LoVo (cell line): Measurements from ENCODE around the gene HDAC4.

Experiments used
- DNase-seq: peaks from one replicate; pipeline ENCODE4 v3.0.0-alpha.2; 2016; ENCODE audit warnings: low spot score

HDAC4 gene

DNA sequence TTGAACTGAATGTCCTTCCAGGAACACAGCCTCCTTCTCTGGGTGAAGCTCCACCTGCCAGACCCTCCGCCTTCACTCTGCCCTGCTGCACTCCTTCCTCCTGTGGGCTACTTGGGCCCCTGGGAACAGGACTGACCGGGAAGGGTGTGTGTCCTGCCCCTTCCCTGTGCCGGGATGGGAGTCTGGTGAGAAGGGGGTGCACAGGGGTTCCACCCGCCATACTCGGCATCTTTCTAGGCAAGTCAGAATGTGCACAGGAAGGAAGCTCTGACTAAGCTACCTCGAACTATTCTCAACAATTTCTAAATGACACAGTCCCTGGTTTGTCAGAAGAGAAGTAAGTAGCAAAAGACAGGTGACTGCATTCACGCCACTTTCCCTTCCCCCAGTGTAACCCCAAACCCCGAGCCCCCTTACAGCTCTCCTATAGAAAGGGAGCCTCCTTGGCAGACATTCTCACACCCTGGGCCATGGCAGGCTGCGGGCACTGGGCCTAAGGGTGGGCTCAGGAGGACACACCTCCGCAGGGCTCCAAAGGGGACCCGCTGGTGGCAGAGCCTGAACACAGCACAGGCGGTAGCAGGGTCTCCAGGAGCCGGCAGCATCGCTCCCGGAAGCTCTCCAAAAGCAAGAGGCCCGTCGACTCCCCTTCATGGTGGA lies 184.1 kb downstream of the HDAC4 start:
- DNase-seq = no peak

DNA sequence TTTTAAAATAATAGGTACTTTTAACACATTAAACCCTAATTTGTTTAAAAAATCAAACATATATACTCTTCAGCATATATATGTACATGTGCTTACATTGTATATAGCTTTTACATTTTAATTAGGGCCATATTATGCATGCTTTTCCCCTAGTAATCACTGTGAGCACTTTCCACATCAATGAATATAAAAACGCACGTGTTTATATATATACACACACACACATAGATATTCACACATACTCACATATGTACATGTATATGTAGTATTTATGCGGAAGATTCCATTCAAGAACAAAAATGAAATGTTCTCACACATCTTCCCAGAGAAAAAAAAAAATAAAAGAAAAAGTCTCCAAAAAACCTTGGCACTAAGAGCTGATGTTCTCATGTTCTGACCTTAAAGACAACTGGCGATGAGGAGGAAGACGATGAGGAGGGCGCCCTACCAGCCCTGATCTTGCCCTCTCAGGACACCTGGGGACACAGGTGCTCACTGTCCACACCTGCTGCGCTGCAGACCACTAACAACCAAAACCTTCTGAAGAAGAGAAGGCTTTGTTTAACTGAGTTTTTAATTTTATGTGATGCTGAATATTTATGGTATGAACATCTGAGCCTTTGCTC lies 184.7 kb downstream of the HDAC4 start:
- no peak for DNase-seq

GRCh38 chr2:239215136-239215925 lies 185.5 kb downstream of the HDAC4 start:
- no peak for DNase-seq

- DNase-seq = no peak
Observed at GRCh38 chr2:239214725-239215124, 186.1 kb downstream of the HDAC4 start.

DNA sequence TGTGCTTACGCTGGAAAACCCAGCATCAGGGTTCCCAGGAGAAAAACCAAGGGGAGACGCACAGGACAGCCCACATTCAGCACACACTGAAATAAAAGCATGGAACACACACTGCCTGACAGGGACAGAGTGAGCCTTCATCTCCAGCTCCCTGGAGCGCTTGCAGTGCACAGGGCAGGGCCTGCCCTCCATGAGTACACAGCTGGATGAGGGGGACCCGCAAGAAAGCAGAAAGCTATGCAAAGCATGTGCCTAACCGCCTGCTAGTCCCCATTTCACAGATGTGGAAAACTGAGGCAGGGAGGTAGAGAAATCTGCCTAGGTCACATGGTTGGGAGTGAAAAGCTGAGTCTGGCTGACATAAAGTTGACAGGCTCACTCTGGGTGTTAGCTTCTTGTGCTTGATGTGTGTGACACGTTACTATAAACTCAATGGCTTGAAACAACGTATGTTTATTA lies 187.1 kb downstream of the HDAC4 start:
- no peak for DNase-seq

DNA sequence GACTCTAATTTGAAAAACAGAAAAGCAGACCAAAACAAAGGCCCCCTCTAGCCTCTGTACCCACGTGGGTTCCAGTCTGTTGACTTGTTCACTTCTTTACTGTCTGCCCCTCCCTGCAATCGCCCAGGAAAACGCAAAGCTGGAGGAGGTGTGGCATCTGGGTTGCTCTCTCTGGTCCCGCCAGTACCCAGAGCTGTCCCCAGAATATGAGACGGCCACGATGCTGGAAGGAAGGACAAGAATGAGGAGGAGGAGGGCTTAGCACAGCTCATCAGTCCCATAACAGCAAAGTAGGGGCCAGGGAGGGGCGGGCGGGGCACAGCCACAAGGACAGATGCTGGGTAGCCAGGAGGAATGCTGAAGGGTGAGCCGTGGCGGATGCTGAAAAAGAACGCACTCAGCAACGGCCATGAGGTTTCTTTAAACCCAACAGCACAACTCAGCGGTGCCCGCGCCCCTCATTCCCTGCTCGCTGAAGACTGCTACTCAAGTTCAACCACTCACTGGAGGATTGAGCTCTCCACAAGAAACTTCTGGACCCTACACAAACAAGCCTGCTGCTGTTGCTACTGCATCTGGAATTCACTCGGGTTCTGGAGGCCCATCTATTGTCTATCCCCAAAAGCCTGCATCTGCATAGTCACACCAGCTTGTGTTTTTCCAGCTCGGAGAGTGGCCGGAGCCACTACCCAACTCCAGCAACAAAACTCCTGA lies 187.7 kb downstream of the HDAC4 start:
- DNase-seq = no peak

DNA sequence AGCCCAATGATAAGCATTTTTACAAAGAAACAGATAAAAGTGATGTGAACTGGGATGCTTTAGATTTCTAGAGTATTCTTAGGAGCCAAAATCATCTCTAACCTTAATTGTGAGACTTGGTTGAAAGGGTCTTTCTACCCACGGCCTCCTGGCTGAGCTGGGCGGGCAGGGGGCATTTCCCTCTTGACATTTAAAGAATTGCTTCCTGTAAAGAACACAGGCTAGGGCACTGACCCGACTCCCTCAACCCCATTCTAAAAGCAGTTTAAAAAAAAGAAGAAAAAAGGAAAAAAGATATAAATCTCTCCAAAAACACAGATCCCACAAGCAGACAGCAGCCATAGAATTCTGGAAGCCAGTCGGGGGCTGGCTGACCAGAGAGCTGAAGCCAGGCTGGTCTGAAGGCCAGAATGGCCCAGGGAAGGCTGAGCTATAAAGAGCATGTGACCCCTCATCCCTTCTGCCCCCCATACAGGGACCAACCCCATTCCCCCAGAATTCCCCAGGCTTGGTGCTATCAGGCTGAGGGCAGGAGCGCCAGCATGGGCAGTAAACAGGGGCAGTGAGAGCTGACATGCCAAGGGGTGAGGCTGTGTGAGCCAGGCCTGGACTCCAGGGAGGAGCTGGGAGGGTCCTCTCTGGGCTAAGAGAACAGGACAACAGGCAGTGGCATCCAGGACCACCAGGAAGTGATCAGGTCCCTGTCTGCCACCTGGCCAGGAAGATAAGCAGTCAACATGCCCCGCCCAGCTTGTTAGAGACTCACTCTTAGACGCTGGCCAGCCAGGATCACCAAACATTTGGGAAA lies 188.5 kb downstream of the HDAC4 start:
- DNase-seq = no peak

DNA sequence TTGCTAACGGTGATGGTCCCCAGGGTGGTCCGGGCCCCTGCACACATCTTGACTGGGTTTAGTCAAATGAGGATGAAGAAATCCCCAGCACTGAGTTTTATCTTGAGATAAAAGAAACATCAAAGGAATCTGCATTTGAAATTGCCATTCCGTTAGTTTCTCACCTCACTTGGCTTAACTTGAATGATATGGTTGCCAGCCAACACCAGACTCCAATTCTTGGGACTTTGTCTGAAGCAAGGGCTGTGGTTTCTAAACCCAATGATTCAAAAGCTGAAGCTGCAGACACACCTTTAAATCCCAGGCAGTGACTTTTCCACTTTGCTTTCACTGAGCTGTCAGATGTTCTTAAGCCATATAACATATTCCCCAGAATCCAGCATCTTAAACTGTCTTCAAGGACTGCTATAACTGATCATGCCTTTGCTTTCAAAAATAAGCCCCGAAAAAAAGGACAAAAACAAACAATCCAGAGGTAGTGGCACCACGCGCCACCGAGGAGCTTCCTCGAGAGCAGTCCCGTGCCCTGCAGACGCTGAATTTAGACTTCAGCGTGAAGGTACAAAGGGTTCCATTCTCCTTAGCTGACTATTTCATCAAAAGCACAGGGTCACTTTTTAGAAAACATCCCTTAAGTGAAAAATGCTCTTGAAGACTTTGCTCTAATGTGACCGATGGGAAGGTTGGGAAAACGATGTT lies 189.3 kb downstream of the HDAC4 start:
- no peak for DNase-seq

- no peak for DNase-seq
Observed at GRCh38 chr2:239209783-239210182, 191.0 kb downstream of the HDAC4 start.

GRCh38 chr2:239208465-239209180 lies 192.2 kb downstream of the HDAC4 start:
- no peak for DNase-seq

- DNase-seq = no peak
Observed at GRCh38 chr2:239206851-239207250, 194.0 kb downstream of the HDAC4 start.

DNA sequence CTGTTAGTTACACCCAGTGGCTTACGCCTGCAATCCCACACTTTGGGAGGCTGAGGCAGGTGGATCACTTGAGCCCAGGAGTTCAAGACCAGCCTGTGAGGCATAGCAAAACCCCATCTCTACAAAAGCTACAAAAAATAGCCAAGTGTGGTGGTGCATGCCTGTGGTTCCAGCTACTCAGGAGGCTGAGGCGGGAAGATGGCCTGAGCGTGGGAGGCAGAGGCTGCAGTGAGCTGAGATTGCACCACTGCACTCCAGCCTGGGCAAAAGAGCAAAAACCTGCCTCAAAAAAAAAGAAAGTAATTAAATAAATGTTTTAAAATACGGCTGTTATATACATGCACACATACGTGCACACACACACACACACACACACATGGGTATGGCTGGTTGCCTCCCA lies 194.8 kb downstream of the HDAC4 start:
- no peak for DNase-seq

DNA sequence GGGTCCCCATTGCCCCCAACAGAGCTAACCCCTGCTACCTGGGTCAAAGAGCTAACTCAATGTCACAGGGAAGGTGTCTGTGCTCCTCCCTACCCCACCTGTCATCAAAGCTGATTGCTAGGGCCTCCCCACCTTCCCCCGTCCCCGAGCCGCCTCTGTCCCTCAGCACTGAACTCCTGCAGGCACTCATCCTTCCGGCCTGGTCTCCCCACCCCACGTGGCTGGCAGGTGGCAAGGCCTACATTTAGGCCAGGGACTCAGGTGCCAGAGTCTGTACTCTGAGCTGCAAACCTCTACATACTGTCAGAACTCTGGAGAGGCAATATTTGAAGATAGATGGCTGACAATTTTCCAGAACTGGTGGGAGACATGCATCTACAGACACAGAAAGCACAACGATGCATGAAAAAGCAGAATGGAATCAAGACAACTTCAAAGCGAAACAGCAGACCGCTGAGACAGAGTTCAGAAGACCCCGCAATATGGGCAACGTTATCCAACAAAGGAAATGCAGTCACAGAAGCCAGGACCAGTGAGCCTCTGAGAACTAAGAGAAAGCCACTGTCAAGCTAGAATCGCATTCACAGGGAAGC lies 195.8 kb downstream of the HDAC4 start:
- DNase-seq = no peak

DNA sequence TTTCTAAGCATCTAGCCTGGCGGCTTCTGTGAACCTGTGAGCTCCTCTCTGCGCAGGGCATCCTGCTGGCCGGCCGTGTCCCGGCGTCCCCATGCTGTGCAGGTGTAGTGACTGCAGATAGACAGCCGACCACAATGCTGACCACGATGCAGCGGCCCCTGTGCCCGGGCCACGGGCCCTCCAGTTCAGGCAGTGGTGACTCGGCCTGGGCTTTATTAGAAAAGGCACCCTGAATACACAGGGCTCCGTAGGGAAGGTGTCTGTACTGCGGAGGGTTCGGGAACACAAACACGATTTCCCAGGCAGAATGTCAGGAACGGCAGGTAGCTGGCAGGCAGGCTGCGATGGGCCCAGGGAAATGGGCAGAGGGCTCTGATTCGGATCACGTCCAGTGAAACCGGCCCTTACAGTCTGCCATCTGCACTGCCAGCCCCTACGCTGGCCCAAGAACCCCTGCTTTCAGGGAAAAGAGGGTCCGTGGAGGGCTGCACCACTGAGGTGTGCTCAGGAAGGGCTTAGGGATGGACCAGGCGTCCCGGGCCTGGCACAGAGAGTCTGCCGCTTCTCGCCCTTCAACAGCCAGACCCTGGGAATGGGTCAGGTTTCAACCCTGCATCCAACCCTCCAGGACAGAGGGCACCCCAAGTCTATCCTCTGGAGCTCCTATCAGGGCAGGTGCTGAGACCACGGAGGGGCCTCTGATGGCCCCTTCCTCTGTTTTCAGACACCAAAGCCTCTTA lies 196.5 kb downstream of the HDAC4 start:
- no peak for DNase-seq

GRCh38 chr2:239203443-239204135 lies 197.2 kb downstream of the HDAC4 start:
- no peak for DNase-seq

GRCh38 chr2:239202836-239203235 lies 198.0 kb downstream of the HDAC4 start:
- DNase-seq = no peak

DNA sequence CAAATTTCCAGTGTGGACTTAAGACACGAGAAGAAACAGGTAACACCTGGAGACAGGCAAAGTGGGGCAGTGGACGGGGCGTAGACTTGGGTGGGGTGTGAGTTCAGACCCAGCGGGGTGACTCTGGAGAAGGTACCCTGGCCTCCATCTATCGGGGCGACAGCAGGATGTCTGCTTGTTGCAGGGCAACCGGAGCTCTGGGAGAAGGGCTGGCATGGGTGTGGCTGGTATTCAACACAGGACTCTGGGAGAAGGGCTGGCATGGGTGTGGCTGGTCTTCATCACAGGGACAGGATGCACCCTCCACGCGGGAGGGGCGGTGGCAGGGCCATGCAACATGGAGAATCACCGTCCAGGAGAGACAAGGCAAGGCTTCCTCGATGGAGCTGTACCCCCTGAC lies 198.5 kb downstream of the HDAC4 start:
- no peak for DNase-seq

DNA sequence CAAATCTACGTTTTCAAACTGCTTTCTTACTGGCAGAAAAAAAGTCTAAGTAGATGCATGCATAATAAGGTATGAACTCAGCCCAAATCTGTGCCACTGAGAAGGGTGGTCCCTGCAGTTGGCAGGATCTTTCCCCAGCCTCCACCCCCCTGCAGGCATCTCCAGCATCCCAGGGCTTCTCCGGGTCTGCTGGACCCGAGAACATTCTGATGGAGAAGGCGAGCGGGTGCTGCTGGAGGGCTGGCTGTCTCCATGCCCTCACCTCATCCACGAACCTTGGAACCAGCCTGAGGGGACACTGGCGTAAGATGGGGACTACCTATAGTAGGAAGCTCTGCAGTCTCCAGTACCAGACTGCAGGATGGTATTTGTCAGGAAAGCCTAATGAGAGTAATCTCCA lies 198.9 kb downstream of the HDAC4 start:
- DNase-seq = no peak

DNA sequence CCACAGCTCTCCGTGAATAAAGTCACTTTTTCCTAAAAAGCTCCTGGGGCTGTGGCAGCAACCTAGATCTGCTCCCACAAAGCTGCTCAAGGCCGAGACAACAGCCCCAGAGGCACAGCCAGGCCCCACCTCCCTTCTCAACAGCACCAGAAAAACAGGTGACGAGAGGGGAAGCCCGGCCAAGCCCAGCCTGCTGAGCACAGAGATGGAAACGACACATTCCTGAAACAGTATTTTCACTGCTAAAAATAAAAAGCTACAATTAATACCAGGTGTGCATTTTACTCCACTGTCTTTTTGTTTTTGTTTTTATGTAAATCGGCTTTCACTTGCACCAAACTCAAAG lies 199.3 kb downstream of the HDAC4 start:
- no peak for DNase-seq
